Inferior parietal cortex (tissue), 1 donor: ENCODE data around the gene PALM2AKAP2.

Source experiments
- DNase-seq: peaks from one replicate; pipeline ENCODE4 v3.0.0-alpha.2; 2016; ENCODE audit errors: extremely low spot score

PALM2AKAP2 gene

GRCh38 chr9:109779711-109780452 lies at the start of gene PALM2AKAP2:
Gene PALM2AKAP2 (plus strand): TSS chr9:109780198. CDS start chr9:109780489, 291 bp downstream.
- peak; percentile 41 for DNase-seq

GRCh38 chr9:109730228-109730627 lies 49.8 kb upstream of the PALM2AKAP2 start:
- no peak for DNase-seq

- no peak for DNase-seq
These were observed 46.3 kb upstream of the PALM2AKAP2 start for GRCh38 chr9:109733690-109734089.

GRCh38 chr9:109734814-109735213 lies 45.2 kb upstream of the PALM2AKAP2 start:
- DNase-seq, result no peak

- no peak for DNase-seq
These were observed 44.2 kb upstream of the PALM2AKAP2 start for GRCh38 chr9:109735801-109736200.

GRCh38 chr9:109737295-109737694 lies 42.7 kb upstream of the PALM2AKAP2 start:
- DNase-seq, result no peak

- no peak for DNase-seq
These were observed 40.2 kb upstream of the PALM2AKAP2 start for GRCh38 chr9:109739760-109740159.

- no peak for DNase-seq
These were observed 37.1 kb upstream of the PALM2AKAP2 start for GRCh38 chr9:109742776-109743348.

GRCh38 chr9:109743696-109744095 lies 36.3 kb upstream of the PALM2AKAP2 start:
- DNase-seq, result no peak

- DNase-seq, result no peak
These were observed 34.4 kb upstream of the PALM2AKAP2 start for GRCh38 chr9:109745335-109746283.

GRCh38 chr9:109751253-109751652 lies 28.7 kb upstream of the PALM2AKAP2 start:
- DNase-seq, result peak; percentile 48

GRCh38 chr9:109753308-109753707 lies 26.7 kb upstream of the PALM2AKAP2 start:
- no peak for DNase-seq

GRCh38 chr9:109755040-109755439 lies 25.0 kb upstream of the PALM2AKAP2 start:
- DNase-seq, result no peak

GRCh38 chr9:109759589-109759988 lies 20.4 kb upstream of the PALM2AKAP2 start:
- DNase-seq, result no peak

- DNase-seq, result no peak
These were observed 14.7 kb upstream of the PALM2AKAP2 start for GRCh38 chr9:109765278-109765677.

- no peak for DNase-seq
These were observed 14.2 kb upstream of the PALM2AKAP2 start for GRCh38 chr9:109765830-109766229.

GRCh38 chr9:109766351-109766750 lies 13.6 kb upstream of the PALM2AKAP2 start:
- DNase-seq, result no peak

- DNase-seq, result no peak
These were observed 12.6 kb upstream of the PALM2AKAP2 start for GRCh38 chr9:109767404-109767803.

- DNase-seq, result no peak
These were observed 12.2 kb upstream of the PALM2AKAP2 start for GRCh38 chr9:109767814-109768213.

- no peak for DNase-seq
These were observed 10.7 kb upstream of the PALM2AKAP2 start for GRCh38 chr9:109769250-109769649.

GRCh38 chr9:109770101-109770500 lies 9.9 kb upstream of the PALM2AKAP2 start:
- DNase-seq, result no peak

GRCh38 chr9:109771087-109771486 lies 8.9 kb upstream of the PALM2AKAP2 start:
- no peak for DNase-seq
